GM19240 (cell line): ENCODE measurements around the gene APC.

Experiments used
- DNase-seq: peaks from one replicate; pipeline ENCODE4 v3.0.0; 2011; ENCODE audit warnings: low spot score; ENCODE audit not compliant: insufficient read length

APC gene

DNA sequence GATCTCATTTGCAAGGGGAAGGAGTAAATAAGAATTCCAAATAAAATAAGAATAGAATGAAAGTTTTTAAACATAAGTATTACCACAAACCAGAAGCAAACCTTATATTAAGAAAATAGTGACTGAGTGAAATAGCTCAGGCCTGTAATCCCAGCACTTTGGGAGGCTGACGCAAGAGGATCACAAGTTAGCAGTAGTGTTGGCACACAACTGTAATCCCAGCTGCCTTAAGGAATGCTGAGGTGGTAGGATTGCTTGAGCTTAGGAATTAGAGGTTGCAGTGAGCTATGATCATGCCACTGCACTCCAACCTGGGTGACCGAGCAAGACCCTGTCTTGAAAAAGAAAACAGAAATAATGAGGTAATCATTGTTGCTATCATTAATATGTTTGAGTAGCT is 47.0 kb downstream of the APC start:
- DNase-seq, result no peak

DNA sequence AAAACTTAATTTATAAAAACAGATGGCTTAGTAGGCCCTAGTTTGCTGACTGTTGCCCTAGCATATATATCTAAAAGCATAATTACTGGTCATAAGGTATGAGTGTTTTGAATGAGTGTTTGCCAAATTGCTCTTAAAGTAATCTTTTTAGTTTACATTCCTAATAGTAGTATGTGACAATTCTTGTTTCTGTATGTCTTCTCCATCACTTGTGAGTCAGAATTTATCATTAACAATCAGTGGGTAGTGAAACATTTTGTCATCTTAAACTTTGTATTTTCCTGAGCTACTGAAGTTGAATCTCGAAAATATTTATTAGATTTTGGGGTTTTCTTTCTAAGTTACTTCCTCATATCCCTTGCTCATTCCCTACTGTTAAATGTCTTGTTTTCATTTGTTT is 49.6 kb downstream of the APC start:
- DNase-seq, result no peak

DNA sequence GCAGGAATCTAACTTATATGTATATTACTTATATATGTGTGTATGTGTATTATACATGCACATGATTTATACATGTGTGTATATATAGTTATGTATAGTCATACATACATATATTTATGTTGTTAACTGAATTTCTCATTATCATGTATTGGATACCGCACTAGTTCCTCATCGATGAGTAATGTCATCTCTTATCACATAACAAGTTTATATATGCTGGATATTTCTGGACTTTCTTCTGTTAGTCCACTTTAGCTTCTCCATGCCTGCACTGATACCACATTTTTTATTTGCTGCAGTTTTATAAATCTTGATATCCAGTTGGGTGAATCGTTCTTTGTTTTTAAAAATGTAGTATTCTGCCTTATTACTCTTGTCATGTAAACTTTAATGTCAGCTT is 50.2 kb downstream of the APC start:
- DNase-seq, result no peak

DNA sequence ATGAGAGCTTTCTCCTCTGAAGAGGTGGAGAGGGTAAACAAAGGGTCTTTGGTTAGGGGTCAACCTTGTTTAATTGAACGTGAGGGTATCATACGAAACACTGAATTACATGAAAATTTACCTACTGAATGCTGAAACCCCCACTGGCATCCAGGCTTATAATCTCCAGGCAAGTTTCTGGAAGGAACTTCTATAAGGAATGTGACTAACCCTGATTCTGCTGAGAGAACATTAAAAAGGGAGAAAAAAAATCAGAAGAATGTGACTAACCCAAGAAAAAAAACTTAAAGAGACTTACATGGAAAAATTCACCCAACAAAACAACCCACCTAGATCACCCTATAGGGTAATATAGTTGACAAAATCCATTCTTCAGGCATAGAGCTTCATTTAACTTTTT is 55.5 kb downstream of the APC start:
- no peak for DNase-seq

DNA sequence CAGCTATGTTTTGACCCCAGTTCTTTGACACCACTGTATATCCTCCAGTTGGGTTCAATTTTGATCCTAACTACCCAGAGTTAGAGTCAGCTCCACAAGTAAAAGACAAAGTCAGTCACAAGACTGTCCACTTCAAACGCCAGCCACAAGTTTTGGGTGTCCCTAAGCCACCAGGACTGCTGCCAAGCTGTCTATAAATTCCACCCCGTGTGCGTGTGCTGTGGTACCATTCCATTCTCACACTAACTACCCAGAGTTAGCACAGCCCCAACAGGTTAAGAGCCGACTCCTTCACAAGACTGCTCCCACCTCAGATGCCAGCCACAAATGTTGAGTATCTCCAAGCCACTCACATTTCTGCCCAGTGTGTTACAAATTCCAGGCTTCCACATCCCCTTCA is 56.7 kb downstream of the APC start:
- DNase-seq, result no peak

GRCh38 chr5:112795342-112795741 is 57.7 kb downstream of the APC start:
- DNase-seq, result no peak

GRCh38 chr5:112795944-112796678 is 58.4 kb downstream of the APC start:
- DNase-seq, result no peak

DNA sequence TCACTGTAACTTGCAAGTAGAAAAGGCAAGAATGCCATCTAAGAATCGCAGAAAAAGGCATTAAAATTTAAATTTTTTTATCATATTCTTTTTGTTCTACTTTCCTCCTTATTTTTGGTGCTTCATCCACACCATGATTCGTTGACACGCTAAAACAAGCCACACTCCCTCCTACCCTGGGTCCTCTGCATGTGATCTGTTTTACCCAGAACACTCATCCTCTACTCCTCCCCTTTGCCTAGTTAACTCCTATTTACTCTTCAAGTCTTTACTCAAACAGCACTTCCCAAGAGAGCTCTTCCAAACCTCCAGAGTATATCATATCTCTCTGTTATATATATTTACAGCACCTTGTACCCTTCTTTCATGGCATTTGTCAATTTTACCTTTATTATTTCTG is 62.0 kb downstream of the APC start:
- DNase-seq, result no peak

DNA sequence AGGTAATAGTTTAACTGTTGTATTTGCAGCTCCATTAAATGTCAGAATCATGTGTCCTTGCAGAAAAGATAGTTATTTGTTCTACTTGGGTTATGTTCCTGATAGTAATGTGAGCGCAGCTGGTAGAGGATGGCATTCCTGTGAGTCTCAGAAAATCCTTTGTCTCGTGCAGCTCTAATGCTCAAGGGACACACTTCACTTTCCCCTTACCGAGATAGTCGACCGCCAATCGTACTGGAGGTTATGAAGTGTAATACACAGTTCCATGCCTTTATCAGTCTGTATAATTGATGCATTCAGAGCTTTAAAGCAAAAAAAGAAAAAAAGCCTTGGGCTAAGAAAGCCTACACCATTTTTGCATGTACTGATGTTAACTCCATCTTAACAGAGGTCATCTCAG is 63.2 kb downstream of the APC start:
- DNase-seq, result no peak

DNA sequence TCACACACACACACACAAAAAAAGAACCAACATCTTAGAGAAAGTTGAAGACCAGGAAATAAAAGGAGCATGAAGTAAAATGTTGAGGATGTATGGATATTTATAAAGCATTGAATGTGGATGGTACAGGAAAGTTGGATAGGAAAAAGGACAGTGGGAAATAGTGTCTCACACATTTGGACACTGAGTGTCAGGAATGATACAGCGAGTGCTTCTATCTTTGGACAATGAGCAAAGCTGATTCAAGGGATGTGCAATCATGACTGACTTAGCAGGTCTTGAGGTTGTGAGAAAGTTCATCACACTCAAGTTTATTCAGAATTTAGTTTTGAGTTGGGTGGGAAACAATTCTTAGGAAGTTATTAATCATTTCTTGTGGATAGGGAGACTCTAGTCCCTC is 73.3 kb downstream of the APC start:
- DNase-seq, result no peak

DNA sequence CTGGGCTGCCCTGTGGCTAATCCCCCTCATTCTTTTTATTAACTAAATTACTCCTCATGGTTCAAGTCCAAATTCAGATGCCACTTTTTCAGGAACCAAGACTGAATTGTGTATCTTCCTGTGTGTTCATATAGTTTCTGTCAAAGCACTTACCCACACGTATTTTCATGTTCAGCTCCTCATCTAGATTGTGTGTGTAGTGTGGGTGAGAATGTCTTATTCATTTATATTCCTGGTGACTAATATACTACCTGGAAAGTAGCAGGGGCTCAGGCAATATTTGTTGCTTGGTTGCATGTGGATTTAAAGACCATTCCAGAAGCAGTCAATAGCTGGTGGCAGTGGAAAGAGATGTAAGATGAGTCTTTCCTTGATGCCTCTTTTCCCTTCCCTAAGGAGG is 74.9 kb downstream of the APC start:
- DNase-seq, result no peak

- DNase-seq, result no peak
These were observed 82.6 kb downstream of the APC start for GRCh38 chr5:112820246-112820645.

DNA sequence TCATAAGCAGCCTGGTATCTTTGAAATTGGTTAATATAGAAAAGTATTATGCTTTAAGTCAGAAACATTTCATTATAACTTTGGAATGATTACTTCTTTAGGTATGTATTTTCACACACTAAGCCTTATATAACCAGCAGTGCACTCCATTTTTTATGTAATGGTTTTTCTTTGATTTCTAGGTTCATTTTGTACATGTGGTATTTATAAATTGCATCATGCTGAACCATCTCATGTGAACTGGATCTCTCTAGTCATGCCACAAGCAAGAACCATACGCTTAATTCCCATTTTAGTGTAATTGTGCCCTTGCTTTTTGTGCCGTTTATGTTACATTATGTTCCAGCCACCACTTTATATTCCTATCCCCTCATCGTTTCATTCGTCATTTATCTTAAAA is 84.8 kb downstream of the APC start:
- no peak for DNase-seq

DNA sequence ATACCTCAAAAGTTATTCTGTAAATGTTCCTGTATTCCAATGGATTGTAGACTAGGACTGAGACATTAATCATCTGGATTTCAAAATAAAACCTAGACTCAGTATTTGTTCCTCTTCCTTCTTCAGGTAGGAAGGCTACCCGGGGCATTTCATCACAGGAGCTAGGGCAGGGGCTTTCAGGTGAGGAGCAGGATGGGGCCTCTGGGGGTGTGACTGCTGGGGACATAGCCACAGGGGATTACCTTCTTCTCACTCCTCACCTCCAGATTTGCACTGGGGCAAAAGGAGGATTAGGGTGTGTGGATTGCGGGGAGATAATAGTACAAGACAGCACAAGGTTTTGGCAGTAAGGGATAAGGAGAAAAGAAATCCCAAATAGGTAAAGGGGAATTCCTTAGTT is 85.5 kb downstream of the APC start:
- DNase-seq, result no peak

DNA sequence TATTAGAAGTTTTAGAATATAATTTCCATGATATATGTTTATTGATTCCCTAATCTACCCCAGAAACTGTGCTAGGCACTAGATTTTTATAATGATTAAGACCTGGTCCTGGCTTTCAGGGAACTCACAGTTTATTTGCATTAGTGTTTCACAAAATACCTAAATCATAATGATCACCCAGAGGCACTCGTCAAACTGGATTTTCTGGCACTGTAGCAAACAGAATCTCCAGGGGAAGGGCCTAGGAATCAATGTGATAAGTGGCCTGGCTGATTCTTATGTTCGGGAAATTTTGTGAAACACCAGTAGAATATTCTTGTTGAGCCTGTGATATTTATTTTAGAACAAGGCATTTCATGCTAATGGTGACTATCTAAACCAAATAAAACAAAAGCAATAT is 86.0 kb downstream of the APC start:
- DNase-seq, result no peak

- DNase-seq, result no peak
These were observed 86.5 kb downstream of the APC start for GRCh38 chr5:112824197-112824596.

- DNase-seq, result no peak
These were observed 92.7 kb downstream of the APC start for GRCh38 chr5:112830378-112830777.

- DNase-seq, result no peak
These were observed 96.3 kb downstream of the APC start for GRCh38 chr5:112833971-112834370.

DNA sequence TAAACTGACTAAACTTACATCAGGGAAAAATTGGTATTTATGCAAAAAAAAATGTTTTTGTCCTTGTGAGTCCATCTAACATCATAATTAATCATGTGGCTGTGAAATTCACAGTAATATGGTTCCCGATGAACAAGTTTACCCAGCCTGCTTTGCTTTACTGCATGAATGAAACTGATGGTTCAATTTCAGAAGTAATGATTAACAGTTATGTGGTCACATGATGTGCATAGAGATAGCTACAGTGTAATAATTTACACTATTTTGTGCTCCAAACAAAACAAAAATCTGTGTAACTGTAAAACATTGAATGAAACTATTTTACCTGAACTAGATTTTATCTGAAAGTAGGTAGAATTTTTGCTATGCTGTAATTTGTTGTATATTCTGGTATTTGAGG is 106.8 kb downstream of the APC start:
- DNase-seq, result no peak

DNA sequence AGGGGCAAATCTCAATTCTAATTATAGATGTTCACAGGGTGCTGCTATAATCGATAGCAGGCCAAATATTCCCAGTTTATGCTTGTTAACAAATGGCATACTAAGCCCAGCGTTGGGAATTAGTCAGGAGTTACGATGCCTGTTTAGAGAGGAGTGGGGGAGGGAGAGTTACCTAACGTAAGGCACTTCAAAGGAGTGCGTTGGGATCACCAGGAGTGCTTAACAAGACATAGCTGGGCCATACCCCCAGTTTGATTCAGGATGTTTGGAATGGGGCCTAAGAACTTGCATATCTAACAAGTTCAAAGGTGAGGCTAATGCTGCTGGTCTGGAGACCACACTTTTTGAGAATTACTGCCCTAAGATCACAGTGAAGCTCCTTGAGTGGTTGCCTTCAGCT is 108.9 kb downstream of the APC start:
- DNase-seq, result no peak

DNA sequence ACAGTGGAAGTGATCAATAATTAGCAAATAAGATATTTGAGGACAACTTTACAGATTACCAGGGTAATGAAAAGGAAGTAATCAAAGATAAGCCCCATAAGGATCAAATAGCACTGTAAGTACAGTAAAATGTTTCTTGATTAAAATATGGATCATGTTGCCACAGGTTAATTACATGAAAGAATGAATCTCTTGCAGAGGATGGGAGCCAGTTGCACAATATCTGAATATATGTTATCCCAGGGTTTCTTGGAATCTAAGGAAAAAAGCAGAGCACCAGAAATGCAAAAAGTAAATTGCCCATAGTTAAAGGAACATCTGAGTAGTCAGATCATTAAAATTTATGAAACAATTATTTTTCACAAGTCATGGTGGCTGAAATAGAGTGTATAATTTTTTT is 109.6 kb downstream of the APC start:
- DNase-seq, result no peak

DNA sequence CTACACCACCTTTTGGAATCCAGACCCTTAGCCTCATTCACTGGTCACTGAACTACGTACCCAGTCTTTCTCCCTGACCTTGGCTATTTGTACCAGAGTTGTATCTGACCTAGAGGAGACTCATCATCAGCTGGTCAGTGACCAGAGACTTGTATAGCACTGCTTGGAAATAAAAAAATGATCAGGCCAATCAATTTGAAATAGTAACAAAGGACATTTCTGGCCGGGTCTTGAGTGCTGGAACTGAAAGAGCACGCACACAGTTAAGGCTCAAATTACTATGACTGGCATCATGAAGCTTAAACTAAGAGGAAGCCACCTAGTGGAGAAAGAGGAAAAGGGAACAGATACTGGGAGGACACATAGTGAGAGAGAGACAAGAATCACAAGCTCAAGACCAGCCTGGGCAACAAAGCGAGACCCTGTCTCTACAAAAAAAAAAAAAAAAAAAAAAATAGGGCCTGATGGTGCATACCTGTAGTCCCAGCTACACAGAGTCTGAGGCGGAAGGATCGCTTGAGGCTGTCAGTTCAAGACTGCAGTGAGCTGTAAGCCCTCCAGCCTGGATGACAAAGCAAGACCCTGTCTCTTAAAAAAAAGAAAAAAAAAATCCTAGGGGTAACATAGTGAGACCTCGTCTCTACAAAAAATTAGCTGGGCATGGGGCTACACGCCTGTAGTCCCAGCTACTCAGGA is 110.6 kb downstream of the APC start:
- DNase-seq, result peak; percentile 4

DNA sequence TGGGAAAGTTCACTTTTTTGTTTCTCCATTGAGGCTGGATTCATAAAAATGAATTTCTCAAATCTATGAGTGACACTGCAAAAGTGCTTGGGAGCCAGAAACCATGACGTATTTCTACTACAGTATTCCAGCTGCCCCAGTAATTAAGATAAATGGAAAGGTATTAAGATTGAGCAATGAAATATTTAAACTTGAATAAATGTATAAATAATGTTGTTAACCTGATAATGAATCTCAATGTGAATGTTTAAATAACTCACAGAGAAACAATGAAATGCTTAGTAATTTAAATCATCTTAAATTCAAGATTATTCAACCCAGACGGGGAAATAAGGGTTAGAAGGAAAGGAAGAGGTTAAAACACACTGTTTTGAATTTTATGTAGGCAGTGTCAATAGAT is 112.2 kb downstream of the APC start:
- DNase-seq, result no peak
